Kidney (tissue), 14 donors: ENCODE measurements around the gene WDR5. TPM values are rescaled to one million over a fixed set of nuclear protein-coding genes. Genes with fewer than 3 reads are reported as not detected.

Experiments
- DNase-seq, 5 donors: peaks; one replicate each; pipeline ENCODE4 v3.0.0-alpha.2; 2013 to 2020
- FAIRE-seq: peaks from 2 replicates; lab custom pipeline; 2012; peaks lifted over from hg19 to GRCh38; lab: Jason Lieb, UNC
- H3K27ac ChIP-seq, 2 donors: one replicate each; pipeline ENCODE4 v1.7.0; 2013; ENCODE audit warnings: low read depth in 2 of 2, low read length in 2 of 2, inconsistent platforms in 1 of 2
- H3K27me3 ChIP-seq: one replicate; pipeline ENCODE4 v1.7.1; 2013; ENCODE audit warnings: low read length, inconsistent platforms; ENCODE audit not compliant: control insufficient read depth, insufficient read depth
- H3K36me3 ChIP-seq, 3 donors: one replicate each; pipeline versions ENCODE4 v1.7.0 to v1.7.1; 2013; ENCODE audit warnings: low read length in 3 of 3, control low read depth in 1 of 3, inconsistent platforms in 1 of 3; ENCODE audit not compliant: insufficient read depth in 3 of 3, control insufficient read depth in 2 of 3
- H3K4me1 ChIP-seq, 3 donors: one replicate each; pipeline versions ENCODE4 v1.7.0 to v1.7.1; 2013; ENCODE audit warnings: low read length in 3 of 3, inconsistent platforms in 1 of 3, low read depth in 1 of 3; ENCODE audit not compliant: control insufficient read depth in 2 of 3, insufficient read depth in 2 of 3
- H3K4me3 ChIP-seq, 3 donors: one replicate each; pipeline versions ENCODE4 v1.7.0 to v1.8.1; 2013; ENCODE audit warnings: low read length in 3 of 3, control low read depth in 1 of 3, inconsistent platforms in 1 of 3
- H3K9ac ChIP-seq, 3 donors: one replicate each; pipeline versions ENCODE4 v1.7.0 to v1.7.1; 2013; ENCODE audit warnings: low read length in 3 of 3, control low read depth in 1 of 3, inconsistent platforms in 1 of 3
- H3K9me3 ChIP-seq, 3 donors: one replicate each; pipeline versions ENCODE4 v1.7.0 to v1.7.1; 2013; ENCODE audit warnings: low read length in 3 of 3, control low read depth in 1 of 3, inconsistent platforms in 1 of 3; ENCODE audit not compliant: control insufficient read depth in 2 of 3, insufficient read depth in 1 of 3
- CTCF ChIP-seq: IDR thresholded peaks from 3 replicates; pipeline ENCODE4 v1.5.1; 2012; ENCODE audit warnings: mild to moderate bottlenecking, moderate library complexity, borderline replicate concordance; ENCODE audit not compliant: insufficient read depth; ENCODE audit errors: extremely low read depth
- intact Hi-C: fragments of 100-400 bp; cut with DNase I; formaldehyde crosslinking; loops from one replicate; pipeline ENCODE4 v1.11.1; 2022
- polyA plus RNA-seq: library from polyadenylated mRNA; stranded (reverse); fragments of 350-450 nt; fragmentation: Illumina TruSeq; extraction: RNeasy Lipid Tissue Mini Kit (QIAGEN cat#74804); gene quantifications from one replicate; pipeline ENCODE4 v1.2.3, GENCODE V29; 2014; ENCODE audit warnings: low read depth, low replicate concordance; ENCODE audit not compliant: insufficient read depth
- total RNA-seq: library from RNA; stranded (reverse); fragmentation: NEBNext Ultra II Directional; extraction: Animal tissue kit (Norgen Biotek cat#: 25700); gene quantifications from one replicate; pipeline ENCODE4 v1.2.1, GENCODE V29; 2021
- donor health status: control.
- donor health status: control.
- donor health status: control.
- donor health status: control.
- donor health status: control.
- donor health status: DM: yes; HTN: yes; CAD: no.
- donor health status: Normal renal cell carcinoma (clear cell type).

Gene WDR5
- total and polyA plus RNA-seq, 2 donors from 2014 or later = 18.8 to 25.4 TPM

- no peak for FAIRE-seq
- intact Hi-C loops = no loop called here
- Histone ChIP-seq H3K9me3 (no peaks in the 10 kb centered on the region), H3K36me3 (peaks cover 4 to 16% (median 10%) of the 10 kb centered on the region in 3 donors), H3K27ac (no peak overlapping the region), H3K27me3 (no peaks in the 10 kb centered on the region), H3K4me3 (peak overlapping the region in 1 of 3 donors; percentile 32), H3K4me1 (peaks cover 0 to 27% (median 9%) of the 10 kb centered on the region in 3 donors), H3K9ac (no peak overlapping the region)
- DNase-seq = no peak
- no peak for TF ChIP-seq CTCF
These were observed 2.4 kb downstream of the WDR5 start for GRCh38 chr9:134138292-134138691.

GRCh38 chr9:134139081-134139480, 3.2 kb downstream of the WDR5 start:
- intact Hi-C loops = no loop called here
- H3K4me1 ChIP-seq = peaks cover 0 to 27% (median 9%) of the 10 kb centered on the region in 3 donors
- H3K4me3 ChIP-seq = no peak overlapping the region
- no peaks in the 10 kb centered on the region for H3K9me3 ChIP-seq
- FAIRE-seq = no peak
- no peak overlapping the region for H3K9ac ChIP-seq
- H3K27ac ChIP-seq = no peak overlapping the region
- peak in 1 of 5 donors; percentile 78 for DNase-seq
- H3K27me3 ChIP-seq = no peaks in the 10 kb centered on the region
- TF ChIP-seq CTCF = no peak
- peaks cover 4 to 16% (median 13%) of the 10 kb centered on the region in 3 donors for H3K36me3 ChIP-seq

- Histone ChIP-seq H3K9ac (no peak overlapping the region), H3K36me3 (peaks cover 4 to 29% (median 16%) of the 10 kb centered on the region in 3 donors), H3K4me1 (peaks cover 0 to 18% (median 9%) of the 10 kb centered on the region in 3 donors), H3K9me3 (no peaks in the 10 kb centered on the region), H3K27ac (no peak overlapping the region), H3K4me3 (no peak overlapping the region), H3K27me3 (no peaks in the 10 kb centered on the region)
- DNase-seq = no peak
- no peak for FAIRE-seq
- no peak for TF ChIP-seq CTCF
- intact Hi-C loops = no loop called here
These were observed 6.0 kb downstream of the WDR5 start for GRCh38 chr9:134141906-134142305.

GRCh38 chr9:134144801-134145200, 8.9 kb downstream of the WDR5 start:
- Histone ChIP-seq H3K36me3 (peaks cover 9 to 46% (median 34%) of the 10 kb centered on the region in 3 donors), H3K27ac (no peak overlapping the region), H3K4me1 (no peaks in the 10 kb centered on the region), H3K27me3 (no peaks in the 10 kb centered on the region), H3K9me3 (no peaks in the 10 kb centered on the region), H3K4me3 (no peak overlapping the region), H3K9ac (no peak overlapping the region)
- TF ChIP-seq CTCF = no peak
- DNase-seq (no peak), FAIRE-seq (no peak)
- intact Hi-C loops = no loop called here
